ENCODE results near the gene PFN3.

Gene PFN3

DNA sequence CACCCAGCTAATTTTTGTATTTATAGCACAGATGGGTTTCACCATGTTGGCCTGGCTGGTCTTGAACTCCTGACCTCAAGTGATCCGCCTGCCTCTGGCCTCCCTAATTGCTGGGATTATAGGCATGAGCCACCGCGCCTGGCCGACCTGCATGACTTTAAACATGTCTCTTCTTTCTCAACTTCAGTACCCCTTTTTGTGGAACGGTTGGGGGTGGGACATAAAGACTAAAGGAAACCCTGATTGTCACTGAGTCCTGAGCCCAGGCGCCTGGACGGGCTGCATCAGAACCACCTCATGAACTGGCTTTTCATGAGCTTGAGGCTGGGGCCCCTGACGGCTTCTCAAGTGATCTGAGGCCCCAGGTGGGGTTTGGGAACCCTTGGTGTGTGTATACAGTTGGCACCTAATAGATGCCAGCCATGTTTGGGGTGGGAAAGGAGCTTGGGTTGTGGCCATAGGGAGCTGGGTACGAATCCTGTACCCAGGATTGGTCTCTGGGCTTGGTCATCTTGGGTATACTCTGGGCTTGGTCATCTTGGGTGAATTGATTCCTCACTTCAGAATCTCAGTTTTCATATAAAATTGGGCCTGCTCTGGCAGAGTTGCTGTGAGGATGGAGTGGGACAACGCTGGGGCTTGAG, 28.2 kb upstream of the PFN3 start:
- Histone ChIP-seq H3K79me2 (ENCODE audit: insufficient read depth, low read depth) (no peaks in the 10 kb centered on the region), H3K9ac (no peak overlapping the region), H2AFZ (ENCODE audit: low read depth) (no peak overlapping the region), H3K4me2 (no peak overlapping the region; the same call in 1 of the 2 replicates), H3K36me3 (ENCODE audit: insufficient read depth) (no peaks in the 10 kb centered on the region), H3K4me3 (IDR thresholded peaks at IDR 0.05; ENCODE audit: insufficient read depth, low read depth, low read length) (no peak overlapping the region), H3K27me3 (ENCODE audit: insufficient read depth, low read depth) (no peaks in the 10 kb centered on the region), H3K27ac (no peak overlapping the region), H4K20me1 (ENCODE audit: insufficient read depth) (no peaks in the 10 kb centered on the region), H3K4me1 (ENCODE audit: low read depth, poor library complexity, severe bottlenecking) (peaks cover 64% of the 10 kb centered on the region)
- TF ChIP-seq, protein P1, sequence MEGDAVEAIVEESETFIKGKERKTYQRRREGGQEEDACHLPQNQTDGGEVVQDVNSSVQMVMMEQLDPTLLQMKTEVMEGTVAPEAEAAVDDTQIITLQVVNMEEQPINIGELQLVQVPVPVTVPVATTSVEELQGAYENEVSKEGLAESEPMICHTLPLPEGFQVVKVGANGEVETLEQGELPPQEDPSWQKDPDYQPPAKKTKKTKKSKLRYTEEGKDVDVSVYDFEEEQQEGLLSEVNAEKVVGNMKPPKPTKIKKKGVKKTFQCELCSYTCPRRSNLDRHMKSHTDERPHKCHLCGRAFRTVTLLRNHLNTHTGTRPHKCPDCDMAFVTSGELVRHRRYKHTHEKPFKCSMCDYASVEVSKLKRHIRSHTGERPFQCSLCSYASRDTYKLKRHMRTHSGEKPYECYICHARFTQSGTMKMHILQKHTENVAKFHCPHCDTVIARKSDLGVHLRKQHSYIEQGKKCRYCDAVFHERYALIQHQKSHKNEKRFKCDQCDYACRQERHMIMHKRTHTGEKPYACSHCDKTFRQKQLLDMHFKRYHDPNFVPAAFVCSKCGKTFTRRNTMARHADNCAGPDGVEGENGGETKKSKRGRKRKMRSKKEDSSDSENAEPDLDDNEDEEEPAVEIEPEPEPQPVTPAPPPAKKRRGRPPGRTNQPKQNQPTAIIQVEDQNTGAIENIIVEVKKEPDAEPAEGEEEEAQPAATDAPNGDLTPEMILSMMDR (conservative IDR thresholded peaks at IDR 0.05; ENCODE audit: low read depth, low read length): no peak

DNA sequence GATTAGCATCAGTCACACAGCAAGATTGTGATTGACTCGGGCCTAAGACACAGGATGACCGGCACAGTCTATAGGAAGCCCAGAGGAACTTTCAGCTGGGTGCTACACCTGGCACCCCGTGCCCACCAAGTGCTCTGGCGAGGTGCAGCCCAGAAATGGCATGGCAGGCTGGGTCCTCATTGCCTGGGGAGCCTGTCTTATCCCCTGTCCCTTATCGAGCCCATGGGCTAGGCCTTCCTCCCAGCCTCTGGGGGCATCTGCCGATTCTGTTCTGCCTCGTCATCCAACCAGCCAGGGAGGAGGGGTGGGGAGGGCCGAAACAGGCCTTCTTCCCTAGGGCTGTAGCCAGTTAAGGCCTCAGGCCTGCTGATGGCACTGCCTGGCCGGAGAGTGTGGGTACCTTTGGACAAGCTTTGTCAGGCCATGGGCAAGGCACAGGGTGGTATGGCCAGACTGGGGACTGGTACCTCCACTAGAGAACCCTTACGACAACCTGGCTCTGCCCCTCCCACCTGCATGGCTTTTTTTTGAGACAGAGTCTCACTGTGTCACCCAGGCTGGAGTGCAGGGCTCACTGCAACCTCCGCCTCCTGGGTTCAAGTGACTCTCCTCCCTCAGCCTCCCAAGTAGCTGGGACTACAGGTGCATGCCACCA, 27.6 kb upstream of the PFN3 start:
- Histone ChIP-seq H3K36me3 (ENCODE audit: insufficient read depth) (no peaks in the 10 kb centered on the region), H3K9ac (peak overlapping the region; percentile 68; the same call in 1 of the 2 replicates), H4K20me1 (ENCODE audit: insufficient read depth) (no peaks in the 10 kb centered on the region), H3K4me1 (ENCODE audit: low read depth, poor library complexity, severe bottlenecking) (peaks cover 64% of the 10 kb centered on the region), H3K79me2 (ENCODE audit: insufficient read depth, low read depth) (no peaks in the 10 kb centered on the region), H3K27ac (no peak overlapping the region), H2AFZ (ENCODE audit: low read depth) (no peak overlapping the region), H3K4me3 (IDR thresholded peaks at IDR 0.05; ENCODE audit: insufficient read depth, low read depth, low read length) (no peak overlapping the region), H3K27me3 (ENCODE audit: insufficient read depth, low read depth) (no peaks in the 10 kb centered on the region), H3K4me2 (peak overlapping the region; percentile 91)
- TF ChIP-seq, protein P1 (conservative IDR thresholded peaks at IDR 0.05; ENCODE audit: low read depth, low read length): no peak

DNA sequence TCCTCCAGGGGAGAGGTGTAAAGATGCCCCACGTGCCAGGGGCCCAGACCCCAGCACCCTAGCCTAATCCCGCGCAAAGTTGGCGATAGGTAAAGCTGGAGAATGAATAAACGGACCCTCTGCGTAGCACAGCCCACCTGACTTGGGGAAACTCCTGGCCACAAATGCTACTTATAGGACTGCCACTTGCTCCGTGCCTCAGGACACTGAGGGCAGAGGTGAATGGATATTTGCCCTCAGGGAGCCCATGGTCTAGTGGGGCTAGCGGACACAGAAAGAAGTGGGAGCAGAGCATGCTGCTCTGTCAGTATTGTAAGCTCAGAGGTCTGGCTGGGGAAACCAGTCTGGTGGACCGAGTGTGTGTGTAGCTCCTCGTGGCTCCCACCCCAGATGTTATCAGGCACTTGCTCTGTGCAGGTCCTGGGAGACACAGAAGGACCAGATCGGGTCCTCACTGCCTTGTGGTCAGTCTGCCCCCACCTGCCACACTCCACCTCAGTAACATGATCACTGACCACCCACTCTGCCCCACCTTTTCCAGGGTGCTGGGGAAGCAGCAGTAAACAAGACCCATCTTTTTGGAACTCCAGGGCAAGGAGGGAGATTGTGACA, 26.9 kb upstream of the PFN3 start:
- Histone ChIP-seq H3K27ac (peak overlapping the region; percentile 56), H3K36me3 (ENCODE audit: insufficient read depth) (no peaks in the 10 kb centered on the region)

DNA sequence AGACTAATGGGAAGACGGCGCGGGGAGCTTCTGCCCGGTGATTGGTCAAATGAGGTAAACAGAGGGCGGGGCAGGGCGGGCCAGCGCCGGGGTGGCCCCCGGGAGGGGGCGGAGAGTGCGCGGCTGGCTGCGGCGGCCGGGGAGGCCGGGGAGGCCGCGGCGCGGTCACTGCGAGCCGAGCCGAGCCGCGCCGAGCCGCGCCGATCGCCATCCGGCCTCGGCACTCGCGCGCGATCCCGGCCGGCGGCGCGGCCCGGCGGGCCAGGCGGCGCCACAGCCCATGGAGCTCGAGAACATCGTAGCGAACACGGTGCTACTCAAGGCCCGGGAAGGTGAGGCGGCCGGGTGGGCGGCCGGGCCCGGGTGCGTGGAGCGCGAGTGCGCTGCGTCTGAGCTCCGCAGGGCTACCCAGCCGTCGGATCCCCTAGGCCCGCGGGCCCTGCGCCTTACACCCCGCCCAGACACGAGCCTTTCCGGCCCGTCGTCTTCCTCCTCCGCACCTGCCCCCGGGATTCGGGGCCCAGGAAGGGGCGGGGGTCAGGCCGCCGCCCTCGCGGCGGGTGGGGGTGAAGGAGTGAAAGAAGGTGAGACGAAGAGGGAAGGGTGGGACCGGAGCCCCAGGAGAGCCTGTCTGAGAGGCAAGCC, 26.2 kb upstream of the PFN3 start, which contains the start of gene GRK6:
GRK6 (plus strand) TSS at position 111 of the 645 bp plus-strand sequence; CDS start at position 281, 170 bp downstream.
- peak within 1 kb of the TSS; percentile 56 for H3K27ac ChIP-seq
- H3K4me1 ChIP-seq (ENCODE audit: low read depth, poor library complexity, severe bottlenecking): peaks cover 51% of the 10 kb centered on the region
- no peaks in the 10 kb centered on the region for H3K79me2 ChIP-seq (ENCODE audit: insufficient read depth, low read depth)

More for the DNA sequence above, 26.9 kb upstream of the PFN3 start:
- Histone ChIP-seq H3K27me3 (ENCODE audit: insufficient read depth, low read depth) (no peaks in the 10 kb centered on the region), H2AFZ (ENCODE audit: low read depth) (no peak overlapping the region), H3K4me1 (ENCODE audit: low read depth, poor library complexity, severe bottlenecking) (peaks cover 57% of the 10 kb centered on the region), H3K79me2 (ENCODE audit: insufficient read depth, low read depth) (no peaks in the 10 kb centered on the region), H3K4me2 (peak overlapping the region; percentile 91), H4K20me1 (ENCODE audit: insufficient read depth) (no peaks in the 10 kb centered on the region), H3K9ac (peak overlapping the region; percentile 68; the same call in 1 of the 2 replicates), H3K4me3 (IDR thresholded peaks at IDR 0.05; ENCODE audit: insufficient read depth, low read depth, low read length) (no peak overlapping the region)
- TF ChIP-seq, protein P1 (conservative IDR thresholded peaks at IDR 0.05; ENCODE audit: low read depth, low read length): no peak

More for the DNA sequence above, 26.2 kb upstream of the PFN3 start, which contains the start of gene GRK6:
- H4K20me1 ChIP-seq (ENCODE audit: insufficient read depth): no peaks in the 10 kb centered on the region
- H3K4me3 ChIP-seq (IDR thresholded peaks at IDR 0.05; ENCODE audit: insufficient read depth, low read depth, low read length): no peak within 1 kb of the TSS
- H2AFZ ChIP-seq (ENCODE audit: low read depth): peak within 1 kb of the TSS; percentile 71
- H3K4me2 ChIP-seq: peak within 1 kb of the TSS; percentile 91
- H3K9ac ChIP-seq: peak within 1 kb of the TSS; percentile 68; the same call in 1 of the 2 replicates
- no peaks in the 10 kb centered on the region for H3K27me3 ChIP-seq (ENCODE audit: insufficient read depth, low read depth)
- TF ChIP-seq, protein P1 (conservative IDR thresholded peaks at IDR 0.05; ENCODE audit: low read depth, low read length): no peak
- no peaks in the 10 kb centered on the region for H3K36me3 ChIP-seq (ENCODE audit: insufficient read depth)
